Heart left ventricle (tissue), 16 donors: Measurements from ENCODE around the gene IFT25. TPM values are rescaled to one million over a fixed set of nuclear protein-coding genes. Genes with fewer than 3 reads are reported as not detected.

Experiments
- ATAC-seq, 4 donors: fragments of 200-7000 bp; cut with Tn5 transposase; one replicate each; pipeline ENCODE4 v1.9.1; 2020 to 2022; ENCODE audit warnings: moderate library complexity in 4 of 4, mild to moderate bottlenecking in 3 of 4, moderate number of reproducible peaks in 1 of 4
- DNase-seq, 5 donors: peaks; one replicate each; pipeline ENCODE4 v3.0.0-alpha.2; 2020
- H3K27ac ChIP-seq, 12 donors: fragments of 200-600 bp; sonication (generic) in 4 of 12; one replicate each; pipeline versions ENCODE4 v1.5.0 to v1.8.0; 2016 to 2022; ENCODE audit warnings: mild to moderate bottlenecking in 2 of 12
- H3K27me3 ChIP-seq, 9 donors: fragments of 200-600 bp; sonication (generic) in 2 of 9; one replicate each; pipeline versions ENCODE4 v1.5.1 to v1.8.0; 2016 to 2022; ENCODE audit warnings: mild to moderate bottlenecking in 3 of 9
- H3K36me3 ChIP-seq, 9 donors: fragments of 200-600 bp; sonication (generic) in 2 of 9; one replicate each; pipeline versions ENCODE4 v1.5.0 to v1.8.0; 2018 to 2022; ENCODE audit warnings: mild to moderate bottlenecking in 2 of 9
- H3K4me1 ChIP-seq, 12 donors: fragments of 200-600 bp; sonication (generic) in 4 of 12; one replicate each; pipeline versions ENCODE4 v1.5.0 to v1.8.0; 2016 to 2022; ENCODE audit warnings: mild to moderate bottlenecking in 3 of 12
- H3K4me3 ChIP-seq, 12 donors: fragments of 200-600 bp; sonication (generic) in 4 of 12; one replicate each; pipeline versions ENCODE4 v1.5.0 to v1.8.0; 2017 to 2022; ENCODE audit warnings: mild to moderate bottlenecking in 9 of 12, moderate library complexity in 4 of 12
- H3K9me3 ChIP-seq, 12 donors: fragments of 200-600 bp; sonication (generic) in 4 of 12; one replicate each; pipeline versions ENCODE4 v1.5.0 to v1.8.0; 2016 to 2022; ENCODE audit warnings: mild to moderate bottlenecking in 1 of 12
- POLR2A ChIP-seq, 2 donors: fragments of 450-650 bp; IDR thresholded peaks; one replicate each; pipeline ENCODE4 v1.6.1; 2017; ENCODE audit warnings: antibody characterized with exemption in 2 of 2, mild to moderate bottlenecking in 2 of 2, moderate library complexity in 2 of 2
- WGBS, 4 donors: extraction: QIAGEN DNeasy Blood & Tissue Kit in 2 of 4; methylation state at CpG; one replicate each; pipeline versions ENCODE4 v1.1.5 to v1.1.7; 2013 to 2018; 5-methylcytosine and 5-hydroxymethylcytosine counted together
- intact Hi-C, 10 donors: fragments of 100-400 bp; cut with DNase I; formaldehyde crosslinking; loops; one replicate each; pipeline versions ENCODE4 v1.11.1 to v1.14.2; 2022
- polyA plus RNA-seq, 2 donors: library from polyadenylated mRNA; stranded (reverse); fragments of 200-250 nt; gene quantifications; one replicate each; pipeline ENCODE4 v1.2.3, GENCODE V29; 2013
- total RNA-seq, 9 donors: library from RNA; depleted of rRNA in 2 of 9; stranded (reverse); fragments of >200 nt in 2 of 9; fragmentation: NEBNext Ultra II Directional in 3 of 9; extraction: Animal tissue kit (Norgen Biotek cat#: 25700) in 3 of 9; gene quantifications; one replicate each; pipeline versions ENCODE4 v1.1.0 to v1.2.4, GENCODE V29; 2016 to 2023
- TF ChIP-seq, protein P1 (sequence below), 12 donors: fragments of 200-600 bp; sonication (generic) in 4 of 12; IDR thresholded peaks; one replicate each; pipeline versions ENCODE4 v1.5.0 to v1.8.0; 2018 to 2022; ENCODE audit warnings: antibody characterized with exemption in 12 of 12, mild to moderate bottlenecking in 5 of 12
- donor health status: ischemic (EF 13 %, LVEDD 7.1; RV severe dilation, severe dysfunction).
- donor health status: healthy with polysubstance abuse.
- donor health status: DM: no; HTN: yes; CAD: no.
- donor health status: DM: no; HTN: no; CAD: no.
- donor health status: ischemic (EF 25% LVEDD 6.9; RV normal size, moderate dysfunction).
- donor health status: ischemic (EF 25% LVEDD 5.7; RV mildly dilated, moderate dysfunction).
- donor health status: healthy.
- donor health status: DM: yes; HTN: yes; CAD: no.
- donor health status: ischemic (EF 35%, LVEDD 5.7; RV mildly dilated, moderate dysfunction).
- donor health status: nonischemic (EF 11% LVEDD 7.7; RV severe dilation, severe dysfunction).
- donor health status: DM: yes; HTN: yes; CAD: no.
- donor health status: PGD.
- donor health status: ischemic (EF 29% LVEDD 5.4; RV normal size, mild dysfunction).
- donor health status: nonischemic (EF 23%, LVEDD 6.1; RV moderate dilation, normal function).

IFT25 gene
- total and polyA plus RNA-seq, 11 donors = 6.5 to 17.6 (median 11.6) TPM

DNA sequence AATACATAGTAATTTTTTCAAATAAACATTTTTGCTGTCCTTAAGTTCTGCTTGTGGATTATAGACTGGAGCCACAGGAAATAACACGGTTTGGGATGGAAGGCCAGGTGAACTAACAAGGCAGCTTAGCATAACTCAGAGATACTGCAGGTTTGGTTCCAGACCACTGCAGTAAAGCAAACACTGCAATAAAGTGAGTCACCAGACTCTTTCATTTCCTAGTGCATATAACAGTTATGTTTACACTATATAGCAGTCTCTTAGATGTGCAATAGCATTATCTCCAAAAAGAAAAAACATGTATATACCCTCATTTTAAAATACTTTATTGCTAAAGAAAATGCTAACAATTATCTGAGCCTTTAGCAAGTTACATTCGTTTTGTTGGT lies 22.6 kb upstream of the IFT25 start:
- no peak for DNase-seq
- ATAC-seq = no peak
- TF ChIP-seq, protein P1, sequence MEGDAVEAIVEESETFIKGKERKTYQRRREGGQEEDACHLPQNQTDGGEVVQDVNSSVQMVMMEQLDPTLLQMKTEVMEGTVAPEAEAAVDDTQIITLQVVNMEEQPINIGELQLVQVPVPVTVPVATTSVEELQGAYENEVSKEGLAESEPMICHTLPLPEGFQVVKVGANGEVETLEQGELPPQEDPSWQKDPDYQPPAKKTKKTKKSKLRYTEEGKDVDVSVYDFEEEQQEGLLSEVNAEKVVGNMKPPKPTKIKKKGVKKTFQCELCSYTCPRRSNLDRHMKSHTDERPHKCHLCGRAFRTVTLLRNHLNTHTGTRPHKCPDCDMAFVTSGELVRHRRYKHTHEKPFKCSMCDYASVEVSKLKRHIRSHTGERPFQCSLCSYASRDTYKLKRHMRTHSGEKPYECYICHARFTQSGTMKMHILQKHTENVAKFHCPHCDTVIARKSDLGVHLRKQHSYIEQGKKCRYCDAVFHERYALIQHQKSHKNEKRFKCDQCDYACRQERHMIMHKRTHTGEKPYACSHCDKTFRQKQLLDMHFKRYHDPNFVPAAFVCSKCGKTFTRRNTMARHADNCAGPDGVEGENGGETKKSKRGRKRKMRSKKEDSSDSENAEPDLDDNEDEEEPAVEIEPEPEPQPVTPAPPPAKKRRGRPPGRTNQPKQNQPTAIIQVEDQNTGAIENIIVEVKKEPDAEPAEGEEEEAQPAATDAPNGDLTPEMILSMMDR (IDR thresholded peaks at IDR 0.05) = no peak
- no peak for TF ChIP-seq POLR2A (IDR thresholded peaks at IDR 0.05)
- Histone ChIP-seq H3K9me3 (no peaks in the 10 kb centered on the region), H3K4me3 (no peak overlapping the region), H3K27ac (peak overlapping the region in 1 of 12 donors; percentile 20), H3K36me3 (peaks cover 0 to 99% (median 83%) of the 10 kb centered on the region in 9 donors), H3K4me1 (peaks cover 0 to 6% (median 0%) of the 10 kb centered on the region in 12 donors), H3K27me3 (no peaks in the 10 kb centered on the region)
- intact Hi-C loops = no loop called here
- WGBS, 4 donors = 86 to 95% (median 92%) methylated on average over 2 of the region's 2 CpGs

DNA sequence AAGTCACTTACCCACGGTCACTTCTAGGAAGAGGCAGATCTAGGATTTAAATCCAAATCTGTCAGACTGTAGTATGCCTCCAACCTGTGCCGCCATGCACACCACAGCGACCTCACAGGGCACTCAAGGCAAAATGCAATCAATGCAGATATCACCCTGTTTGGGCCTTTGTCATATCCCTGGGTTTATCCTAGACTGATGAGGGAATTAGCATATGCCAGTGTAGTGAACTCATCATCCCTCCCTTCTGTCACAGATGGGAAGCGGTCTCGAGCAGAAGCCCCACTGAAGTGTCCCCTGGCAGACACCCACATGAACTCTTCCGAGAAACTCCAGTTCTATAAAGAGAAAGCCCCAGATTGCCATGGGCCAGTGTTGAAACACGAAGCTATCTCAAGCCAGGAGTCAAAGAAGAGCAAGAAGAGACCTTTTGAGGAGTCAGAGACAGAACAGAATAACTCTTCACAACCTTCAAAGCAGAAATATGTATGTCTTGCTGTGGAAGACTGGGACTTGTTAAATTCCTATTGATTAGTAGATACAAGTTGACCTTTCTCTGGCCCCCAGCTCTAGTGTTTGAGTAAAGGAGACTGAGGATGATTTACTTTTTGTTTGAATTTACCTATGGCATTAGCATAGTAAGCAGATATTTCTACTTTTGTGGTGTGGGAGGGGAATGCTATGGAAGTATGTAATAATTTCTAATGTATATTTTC lies 22.1 kb upstream of the IFT25 start:
- Histone ChIP-seq H3K27me3 (no peaks in the 10 kb centered on the region), H3K27ac (peak overlapping the region in 1 of 12 donors; percentile 20), H3K4me1 (peaks cover 0 to 6% (median 0%) of the 10 kb centered on the region in 12 donors), H3K36me3 (peaks cover 0 to 100% (median 88%) of the 10 kb centered on the region in 9 donors), H3K4me3 (no peak overlapping the region), H3K9me3 (no peaks in the 10 kb centered on the region)
- intact Hi-C loops = no loop called here
- no peak for TF ChIP-seq POLR2A (IDR thresholded peaks at IDR 0.05)
- TF ChIP-seq, protein P1 (IDR thresholded peaks at IDR 0.05) = peak in 1 of 12 donors; percentile 5
- no peak for DNase-seq
- 74 to 81% (median 79%) methylated on average over 7 of the region's 7 CpGs for WGBS, 4 donors
- ATAC-seq = peak in 3 of 4 donors; percentile 50 to 61 (median 50)

GRCh38 chr1:53966794-53967193 lies 21.3 kb upstream of the IFT25 start:
- Histone ChIP-seq H3K27ac (no peak overlapping the region), H3K36me3 (peaks cover 0 to 100% (median 95%) of the 10 kb centered on the region in 9 donors), H3K27me3 (no peaks in the 10 kb centered on the region), H3K9me3 (no peaks in the 10 kb centered on the region), H3K4me1 (peaks cover 0 to 6% (median 0%) of the 10 kb centered on the region in 12 donors), H3K4me3 (no peak overlapping the region)
- TF ChIP-seq, protein P1 (IDR thresholded peaks at IDR 0.05) = no peak
- no peak for TF ChIP-seq POLR2A (IDR thresholded peaks at IDR 0.05)
- DNase-seq (no peak), ATAC-seq (no peak)
- 91 to 95% (median 94%) methylated on average over 3 of the region's 3 CpGs for WGBS, 4 donors
- intact Hi-C loops = no loop called here

- WGBS, 4 donors = 74 to 80% (median 78%) methylated on average over 5 of the region's 5 CpGs
- ATAC-seq = no peak
- TF ChIP-seq, protein P1 (IDR thresholded peaks at IDR 0.05) = no peak
- no peak for TF ChIP-seq POLR2A (IDR thresholded peaks at IDR 0.05)
- peaks cover 0 to 6% (median 0%) of the 10 kb centered on the region in 12 donors for H3K4me1 ChIP-seq
- peaks cover 0 to 100% (median 91%) of the 10 kb centered on the region in 9 donors for H3K36me3 ChIP-seq
- no peak overlapping the region for H3K4me3 ChIP-seq
- H3K9me3 ChIP-seq = no peaks in the 10 kb centered on the region
- H3K27ac ChIP-seq = no peak overlapping the region
- no peaks in the 10 kb centered on the region for H3K27me3 ChIP-seq
- intact Hi-C loops = loop anchor here in 1 of 10 donors (5.0 kb wide), 2 partner anchors 87 to 102 kb away; no protein-coding TSS in a partner anchor
- no peak for DNase-seq
Measured at GRCh38 chr1:53964109-53964508, 18.6 kb upstream of the IFT25 start.
